Astrocyte (in vitro differentiated cells and primary cell): ENCODE data around the gene ELAVL2. TPM values are rescaled to one million over a fixed set of nuclear protein-coding genes. Genes with fewer than 3 reads are reported as not detected.

ENCODE experiments used
- DNase-seq: peaks from one replicate; pipeline ENCODE4 v3.0.0-alpha.2; 2010; ENCODE audit warnings: low read depth
- FAIRE-seq: peaks from 2 replicates; lab custom pipeline; 2011; peaks lifted over from hg19 to GRCh38; lab: Jason Lieb, UNC
- H2AFZ ChIP-seq: 2 replicates; pipeline ENCODE4 v1.6.0; 2012; ENCODE audit warnings: low read depth, low read length, inconsistent platforms
- H3K27ac ChIP-seq: 2 replicates; pipeline ENCODE4 v1.5.1; 2011; ENCODE audit warnings: low read depth, low read length, inconsistent platforms
- H3K27me3 ChIP-seq: 2 replicates; pipeline ENCODE4 v1.6.0; 2011; ENCODE audit warnings: low read length, inconsistent platforms; ENCODE audit not compliant: insufficient read depth
- H3K36me3 ChIP-seq: 2 replicates; pipeline ENCODE4 v1.5.1; 2011; ENCODE audit warnings: low read length, inconsistent platforms; ENCODE audit not compliant: insufficient read depth
- H3K4me1 ChIP-seq: 2 replicates; pipeline ENCODE4 v1.5.1; 2011; ENCODE audit warnings: low read length, inconsistent platforms; ENCODE audit not compliant: insufficient read depth
- H3K4me2 ChIP-seq: 2 replicates; pipeline ENCODE4 v1.6.0; 2012; ENCODE audit warnings: low read length, inconsistent platforms
- H3K4me3 ChIP-seq: 2 replicates; pipeline ENCODE4 v1.5.1; 2011; ENCODE audit warnings: low read depth, mild to moderate bottlenecking, low read length, inconsistent platforms; ENCODE audit not compliant: insufficient read depth
- H3K79me2 ChIP-seq: 2 replicates; pipeline ENCODE4 v1.6.0; 2012; ENCODE audit warnings: mild to moderate bottlenecking, low read length, inconsistent platforms; ENCODE audit not compliant: insufficient read depth
- H3K9ac ChIP-seq: 2 replicates; pipeline ENCODE4 v1.6.0; 2012; ENCODE audit warnings: mild to moderate bottlenecking, low read length, inconsistent platforms
- H3K9me3 ChIP-seq: 2 replicates; pipeline ENCODE4 v1.5.1; 2012; ENCODE audit warnings: low read depth, mild to moderate bottlenecking, low read length, inconsistent platforms; ENCODE audit not compliant: insufficient read depth
- H4K20me1 ChIP-seq: 2 replicates; pipeline ENCODE4 v1.6.0; 2012; ENCODE audit warnings: low read length, inconsistent platforms; ENCODE audit not compliant: insufficient read depth
- H3K27ac Mint-ChIP-seq: one replicate; pipeline ENCODE4 v1.8.0; 2021; ENCODE audit warnings: mild to moderate bottlenecking, mixed read lengths; ENCODE audit not compliant: unreplicated experiment
- H3K27me3 Mint-ChIP-seq: one replicate; pipeline ENCODE4 v1.8.0; 2021; ENCODE audit warnings: low read depth, mixed read lengths; ENCODE audit not compliant: unreplicated experiment
- H3K36me3 Mint-ChIP-seq: one replicate; pipeline ENCODE4 v1.8.0; 2021; ENCODE audit warnings: low read depth, mixed read lengths; ENCODE audit not compliant: unreplicated experiment
- H3K4me1 Mint-ChIP-seq: one replicate; pipeline ENCODE4 v1.8.0; 2021; ENCODE audit warnings: low read depth, mixed read lengths; ENCODE audit not compliant: unreplicated experiment
- H3K4me3 Mint-ChIP-seq: one replicate; pipeline ENCODE4 v1.8.0; 2021; ENCODE audit warnings: mild to moderate bottlenecking, moderate library complexity, mixed read lengths; ENCODE audit not compliant: unreplicated experiment
- H3K9me3 Mint-ChIP-seq: one replicate; pipeline ENCODE4 v1.8.0; 2021; ENCODE audit warnings: mild to moderate bottlenecking, mixed read lengths; ENCODE audit not compliant: unreplicated experiment
- CTCF ChIP-seq: IDR thresholded peaks from 2 replicates; pipeline ENCODE4 v1.5.1; 2011; ENCODE audit warnings: low read depth, mild to moderate bottlenecking, inconsistent platforms, low read length, moderate library complexity; ENCODE audit not compliant: insufficient read depth
- EZH2 ChIP-seq: IDR thresholded peaks from 2 replicates; pipeline ENCODE4 v1.6.1; 2012; ENCODE audit warnings: mild to moderate bottlenecking, low read length, inconsistent platforms; ENCODE audit not compliant: insufficient read depth
- total RNA-seq: library from RNA; stranded (reverse); gene quantifications from 2 replicates; pipeline ENCODE4 v1.2.1, GENCODE V29; 2021

The ELAVL2 gene
- total RNA-seq, 1 donor from 2014 or later = 22.2 TPM

DNA sequence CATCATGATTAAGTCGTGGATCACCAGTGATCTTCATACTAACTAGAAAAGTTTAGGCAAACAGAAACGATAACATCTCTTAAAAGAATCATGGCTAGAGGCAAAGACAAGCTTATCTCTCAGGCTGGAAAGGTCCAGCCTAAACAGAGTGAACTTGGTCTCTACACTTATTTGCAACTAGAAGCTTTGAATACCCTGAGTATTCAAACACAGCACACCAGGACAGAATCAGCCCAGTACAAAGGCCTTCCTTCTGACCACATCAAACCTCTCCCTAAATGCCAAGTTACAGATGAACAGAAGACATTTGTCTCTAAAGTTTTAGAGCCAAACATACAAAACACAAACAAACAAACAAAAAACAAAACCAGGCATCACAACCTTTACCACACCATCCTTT lies 57.2 kb downstream of the ELAVL2 start:
- H3K27me3 ChIP-seq = no peaks in the 10 kb centered on the region
- DNase-seq (no peak), FAIRE-seq (no peak)
- H3K27ac Mint-ChIP-seq = peak overlapping the region; percentile 88
- H3K9me3 Mint-ChIP-seq = no peaks in the 10 kb centered on the region
- H3K36me3 Mint-ChIP-seq = no peaks in the 10 kb centered on the region
- H3K9me3 ChIP-seq = no peaks in the 10 kb centered on the region
- no peaks in the 10 kb centered on the region for H3K79me2 ChIP-seq
- H3K4me2 ChIP-seq = peak overlapping the region; percentile 73
- H4K20me1 ChIP-seq = no peaks in the 10 kb centered on the region
- TF ChIP-seq EZH2 (no peak), CTCF (no peak)
- H3K27me3 Mint-ChIP-seq = no peaks in the 10 kb centered on the region
- H3K27ac ChIP-seq = no peak overlapping the region
- H3K4me3 ChIP-seq = no peak overlapping the region
- peaks cover 61% of the 10 kb centered on the region for H3K4me1 Mint-ChIP-seq
- H2AFZ ChIP-seq = peak overlapping the region; percentile 1
- no peaks in the 10 kb centered on the region for H3K36me3 ChIP-seq
- no peak overlapping the region for H3K9ac ChIP-seq
- no peak overlapping the region for H3K4me3 Mint-ChIP-seq
- peaks cover 21% of the 10 kb centered on the region for H3K4me1 ChIP-seq

GRCh38 chr9:23766613-23767012 lies 59.4 kb downstream of the ELAVL2 start:
- no peak for FAIRE-seq
- no peaks in the 10 kb centered on the region for H3K9me3 Mint-ChIP-seq
- no peak overlapping the region for H3K9ac ChIP-seq

More at GRCh38 chr9:23766613-23767012, 59.4 kb downstream of the ELAVL2 start:
- peak overlapping the region; percentile 36 for H3K27ac Mint-ChIP-seq
- Histone ChIP-seq H3K27ac (no peak overlapping the region), H3K4me2 (no peak overlapping the region), H3K4me3 (no peak overlapping the region), H3K36me3 (no peaks in the 10 kb centered on the region), H3K27me3 (no peaks in the 10 kb centered on the region), H4K20me1 (no peaks in the 10 kb centered on the region), H3K9me3 (no peaks in the 10 kb centered on the region), H2AFZ (no peak overlapping the region), H3K4me1 (peaks cover 16% of the 10 kb centered on the region), H3K79me2 (no peaks in the 10 kb centered on the region)
- no peaks in the 10 kb centered on the region for H3K27me3 Mint-ChIP-seq
- no peak for DNase-seq
- no peak for TF ChIP-seq EZH2
- TF ChIP-seq CTCF = no peak
- no peak overlapping the region for H3K4me3 Mint-ChIP-seq
- no peaks in the 10 kb centered on the region for H3K36me3 Mint-ChIP-seq
- H3K4me1 Mint-ChIP-seq = peaks cover 48% of the 10 kb centered on the region
